GM18498 (cell line): ENCODE data around the gene LY86.
A peak's percentile ranks its signal among the peaks of the same experiment; 100 is the strongest.

Experiments used
- ATAC-seq: cut with Tn5 transposase; IDR thresholded peaks from one replicate; pipeline ENCODE4 v1.9.1; 2021; ENCODE audit warnings: mild to moderate bottlenecking, moderate library complexity; ENCODE audit not compliant: unreplicated experiment

The LY86 gene

GRCh38 chr6:6569811-6570164 is 18.7 kb upstream of the LY86 start:
- no peak for ATAC-seq

- no peak for ATAC-seq
These were observed 17.4 kb upstream of the LY86 start for GRCh38 chr6:6570929-6571671.

GRCh38 chr6:6575143-6575542 is 13.4 kb upstream of the LY86 start:
- ATAC-seq = no peak

- ATAC-seq = no peak
These were observed 10.8 kb upstream of the LY86 start for GRCh38 chr6:6577735-6578134.

GRCh38 chr6:6579281-6579680 is 9.2 kb upstream of the LY86 start:
- ATAC-seq = no peak

- no peak for ATAC-seq
These were observed 8.2 kb upstream of the LY86 start for GRCh38 chr6:6580225-6580856.

GRCh38 chr6:6581054-6581453 is 7.5 kb upstream of the LY86 start:
- no peak for ATAC-seq

GRCh38 chr6:6582131-6582530 is 6.4 kb upstream of the LY86 start:
- no peak for ATAC-seq

GRCh38 chr6:6583836-6584235 is 4.7 kb upstream of the LY86 start:
- no peak for ATAC-seq

GRCh38 chr6:6584310-6585002 is 4.1 kb upstream of the LY86 start:
- no peak for ATAC-seq

GRCh38 chr6:6585003-6585311 is 3.6 kb upstream of the LY86 start:
- no peak for ATAC-seq

- ATAC-seq = no peak
These were observed 2.4 kb upstream of the LY86 start for GRCh38 chr6:6586167-6586566.

GRCh38 chr6:6586671-6587526 is 1.6 kb upstream of the LY86 start:
- ATAC-seq = peak; percentile 49

- no peak for ATAC-seq
These were observed 840 bp upstream of the LY86 start for GRCh38 chr6:6587696-6588063.

- no peak for ATAC-seq
These were observed 597 bp downstream of the LY86 start for GRCh38 chr6:6588924-6589709.

GRCh38 chr6:6590530-6590929 is 2.0 kb downstream of the LY86 start:
- no peak for ATAC-seq

GRCh38 chr6:6591778-6592465 is 3.4 kb downstream of the LY86 start:
- ATAC-seq = peak; percentile 34

GRCh38 chr6:6592826-6593475 is 4.4 kb downstream of the LY86 start:
- no peak for ATAC-seq

GRCh38 chr6:6593867-6594468 is 5.4 kb downstream of the LY86 start:
- no peak for ATAC-seq
